DMS114 treated with DMSO at 0.1 percent for 48 hours (cell line): ENCODE data around the gene APCDD1L.

ENCODE experiments used
- DNase-seq: peaks from one replicate; lab custom pipeline; 2025; ENCODE audit not compliant: unreplicated experiment; lab: John Stamatoyannopoulos, UW

APCDD1L gene

GRCh38 chr20:58467572-58468527, 47.3 kb downstream of the APCDD1L start:
- DNase-seq = no peak

GRCh38 chr20:58466729-58467571, 48.2 kb downstream of the APCDD1L start:
- DNase-seq = no peak

- DNase-seq = no peak
Measured at GRCh38 chr20:58466095-58466708, 49.0 kb downstream of the APCDD1L start.

- DNase-seq = no peak
Measured at GRCh38 chr20:58464838-58465237, 50.4 kb downstream of the APCDD1L start.

- DNase-seq = no peak
Measured at GRCh38 chr20:58463256-58463655, 51.9 kb downstream of the APCDD1L start.

- no peak for DNase-seq
Measured at GRCh38 chr20:58461899-58462298, 53.3 kb downstream of the APCDD1L start.

- no peak for DNase-seq
Measured at GRCh38 chr20:58461104-58461503, 54.1 kb downstream of the APCDD1L start.

- DNase-seq = no peak
Measured at GRCh38 chr20:58459058-58459750, 56.0 kb downstream of the APCDD1L start.

- DNase-seq = no peak
Measured at GRCh38 chr20:58458342-58459057, 56.7 kb downstream of the APCDD1L start.

- no peak for DNase-seq
Measured at GRCh38 chr20:58457083-58457695, 58.0 kb downstream of the APCDD1L start.

- DNase-seq = no peak
Measured at GRCh38 chr20:58454460-58454859, 60.7 kb downstream of the APCDD1L start.

- DNase-seq = no peak
Measured at GRCh38 chr20:58453391-58453790, 61.8 kb downstream of the APCDD1L start.

- DNase-seq = no peak
Measured at GRCh38 chr20:58452667-58453255, 62.4 kb downstream of the APCDD1L start.

GRCh38 chr20:58450254-58450653, 64.9 kb downstream of the APCDD1L start:
- no peak for DNase-seq

GRCh38 chr20:58449681-58450221, 65.4 kb downstream of the APCDD1L start:
- no peak for DNase-seq

GRCh38 chr20:58448958-58449357, 66.2 kb downstream of the APCDD1L start:
- no peak for DNase-seq

GRCh38 chr20:58447511-58448391, 67.4 kb downstream of the APCDD1L start:
- DNase-seq = peak; percentile 27

GRCh38 chr20:58446960-58447265, 68.3 kb downstream of the APCDD1L start:
- no peak for DNase-seq
